ENCODE measurements around the gene SSR4.
A peak's percentile ranks its signal among the peaks of the same experiment; 100 is the strongest.

Gene SSR4

DNA sequence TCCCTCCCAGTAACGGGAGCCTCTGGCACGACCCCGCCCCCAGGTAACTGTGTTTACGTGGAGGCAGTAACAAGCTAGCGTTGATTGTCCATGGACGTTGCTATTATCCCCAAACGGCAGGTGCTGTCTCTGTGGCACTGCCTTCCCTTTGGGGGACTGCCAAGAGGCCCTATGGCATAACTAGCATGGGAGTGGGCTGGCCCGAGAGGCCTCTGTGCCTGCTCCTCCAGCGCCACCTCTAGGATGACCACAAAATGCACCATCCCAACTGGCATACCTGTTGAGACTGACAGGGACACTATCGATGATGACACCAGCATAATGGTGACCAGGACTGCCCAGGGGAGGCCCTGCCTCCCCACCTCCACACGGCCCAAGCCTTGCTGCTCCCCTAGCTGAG, 12.2 kb upstream of the SSR4 start:
- DNase-seq, result peak; percentile 98

- DNase-seq, result no peak
Measured at GRCh38 chrX:153782871-153783270, 11.6 kb upstream of the SSR4 start.

DNA sequence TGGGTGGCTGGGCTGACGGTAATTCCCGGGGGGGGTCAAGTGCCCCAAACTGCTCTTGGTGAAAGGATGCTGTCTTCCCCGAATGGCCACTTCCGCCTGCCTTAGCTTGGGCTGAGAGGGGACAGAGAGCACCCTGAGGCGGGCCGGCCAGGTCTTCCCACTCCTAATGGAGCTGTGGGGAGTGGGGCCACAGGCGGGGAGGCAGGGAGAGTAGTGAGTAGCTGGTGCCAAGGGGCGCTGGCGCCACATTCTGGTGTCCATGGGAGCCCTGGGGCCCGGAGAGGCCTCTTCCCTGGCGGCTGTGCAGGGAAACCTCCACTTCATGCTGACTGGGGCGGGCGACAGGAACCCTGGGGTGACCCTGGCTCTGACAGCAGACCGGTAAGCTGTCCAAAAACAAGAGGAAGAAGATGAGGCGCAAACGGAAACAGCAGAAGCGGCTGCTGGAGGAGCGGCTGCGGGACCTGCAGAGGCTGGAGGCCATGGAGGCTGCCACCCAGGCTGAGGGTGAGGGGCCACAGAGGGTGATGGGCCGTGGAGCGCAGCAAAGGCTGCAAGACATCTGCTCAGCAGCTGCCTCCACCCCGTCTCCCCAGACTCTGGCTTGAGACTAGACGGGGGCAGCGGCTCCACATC, 11.0 kb upstream of the SSR4 start:
- no peak for DNase-seq

GRCh38 chrX:153784325-153784967, 10.0 kb upstream of the SSR4 start:
- DNase-seq, result no peak

DNA sequence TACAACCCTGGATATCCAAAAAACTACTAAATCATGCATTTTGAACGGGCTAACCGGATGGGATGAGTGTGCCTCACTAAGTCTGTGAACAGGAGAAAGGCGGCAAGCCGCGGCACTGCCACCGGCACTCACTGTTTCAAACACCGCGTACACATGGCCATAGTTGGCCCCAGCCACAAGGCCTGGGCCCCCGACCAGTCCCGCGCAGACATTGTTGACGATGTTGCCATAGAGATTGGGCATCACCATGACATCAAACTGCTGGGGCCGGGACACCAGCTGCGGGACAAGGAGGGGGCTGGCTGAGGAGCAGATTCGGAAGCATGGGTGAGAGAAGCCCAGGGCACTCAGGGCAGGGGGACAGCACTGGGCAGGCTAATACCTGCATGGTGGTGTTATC, 7.8 kb upstream of the SSR4 start:
- no peak for DNase-seq

DNA sequence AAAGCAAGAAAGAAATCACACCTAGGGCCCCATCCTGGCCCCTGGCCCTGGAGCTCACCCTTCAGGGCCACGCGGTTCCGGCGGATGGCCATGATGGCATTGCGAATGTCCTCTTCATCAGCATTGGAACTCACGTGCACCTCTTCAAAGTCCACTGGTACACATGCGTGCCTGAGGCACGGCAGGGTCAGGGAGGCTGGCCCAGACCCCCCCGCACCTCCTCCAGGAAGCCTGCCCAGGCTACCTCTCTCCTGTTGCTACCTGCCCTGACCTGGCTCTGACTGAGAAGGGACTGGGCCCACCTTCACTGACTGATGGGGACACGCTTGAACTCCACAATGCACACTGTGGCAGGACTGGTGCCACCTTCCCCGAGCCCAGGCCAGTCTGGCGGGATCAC, 4.8 kb upstream of the SSR4 start:
- no peak for DNase-seq

DNA sequence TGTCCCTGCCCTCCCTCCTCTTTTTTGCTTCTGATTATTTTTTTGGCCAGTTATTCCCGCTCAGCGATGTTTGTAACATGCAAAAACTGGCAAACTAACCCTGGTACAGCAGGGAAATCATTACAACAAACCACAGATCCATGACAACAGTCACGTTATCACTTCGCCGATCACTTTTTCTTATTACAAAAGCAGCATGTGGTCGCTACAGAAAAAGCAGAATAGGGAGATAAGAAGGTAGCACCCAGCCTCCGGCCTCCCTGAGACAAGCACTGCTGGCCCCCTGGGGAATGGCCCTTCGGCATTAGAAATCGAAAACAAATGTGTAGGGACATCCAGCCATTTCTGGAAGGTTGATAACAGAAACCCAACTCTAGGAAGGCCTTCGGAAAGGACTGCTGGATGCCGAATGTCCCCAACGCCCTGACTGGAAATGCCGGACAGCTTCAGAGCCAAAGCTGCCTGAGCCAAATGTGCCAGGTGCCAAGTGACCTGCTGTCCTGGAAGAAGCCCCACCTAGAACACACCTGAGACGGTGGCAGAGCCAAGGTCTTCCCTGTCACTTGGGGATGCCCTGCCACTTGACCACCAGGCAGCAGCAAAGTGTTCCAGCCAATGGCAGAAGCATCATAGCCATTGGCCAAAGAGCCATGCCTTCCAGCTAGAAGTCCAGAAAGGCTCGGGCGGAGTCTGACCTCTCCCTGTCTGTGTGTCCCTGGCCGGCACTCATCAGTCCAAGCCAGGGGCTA, 3.2 kb upstream of the SSR4 start:
- DNase-seq, result no peak

GRCh38 chrX:153792368-153792767, 2.1 kb upstream of the SSR4 start:
- no peak for DNase-seq

DNA sequence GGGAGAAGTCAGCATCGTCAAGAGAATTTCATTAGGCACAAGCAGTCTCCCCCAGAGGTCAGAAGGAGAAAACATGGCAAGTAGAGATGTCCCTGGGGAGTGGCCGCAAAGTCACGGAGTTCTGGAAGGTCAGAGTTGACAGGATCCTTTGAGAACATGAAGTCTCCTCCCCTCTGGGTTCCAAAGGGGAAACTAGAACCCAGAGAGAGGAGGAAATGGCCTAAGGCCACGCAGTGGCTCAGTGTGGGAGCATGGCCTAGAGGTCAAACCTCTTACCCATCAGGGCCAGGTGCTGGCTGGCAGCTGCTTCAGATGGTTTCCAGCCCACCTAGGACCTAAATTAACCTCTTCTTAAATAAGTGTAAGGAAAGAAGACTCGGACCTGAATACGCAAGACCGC, 1.2 kb upstream of the SSR4 start:
- DNase-seq, result no peak

DNA sequence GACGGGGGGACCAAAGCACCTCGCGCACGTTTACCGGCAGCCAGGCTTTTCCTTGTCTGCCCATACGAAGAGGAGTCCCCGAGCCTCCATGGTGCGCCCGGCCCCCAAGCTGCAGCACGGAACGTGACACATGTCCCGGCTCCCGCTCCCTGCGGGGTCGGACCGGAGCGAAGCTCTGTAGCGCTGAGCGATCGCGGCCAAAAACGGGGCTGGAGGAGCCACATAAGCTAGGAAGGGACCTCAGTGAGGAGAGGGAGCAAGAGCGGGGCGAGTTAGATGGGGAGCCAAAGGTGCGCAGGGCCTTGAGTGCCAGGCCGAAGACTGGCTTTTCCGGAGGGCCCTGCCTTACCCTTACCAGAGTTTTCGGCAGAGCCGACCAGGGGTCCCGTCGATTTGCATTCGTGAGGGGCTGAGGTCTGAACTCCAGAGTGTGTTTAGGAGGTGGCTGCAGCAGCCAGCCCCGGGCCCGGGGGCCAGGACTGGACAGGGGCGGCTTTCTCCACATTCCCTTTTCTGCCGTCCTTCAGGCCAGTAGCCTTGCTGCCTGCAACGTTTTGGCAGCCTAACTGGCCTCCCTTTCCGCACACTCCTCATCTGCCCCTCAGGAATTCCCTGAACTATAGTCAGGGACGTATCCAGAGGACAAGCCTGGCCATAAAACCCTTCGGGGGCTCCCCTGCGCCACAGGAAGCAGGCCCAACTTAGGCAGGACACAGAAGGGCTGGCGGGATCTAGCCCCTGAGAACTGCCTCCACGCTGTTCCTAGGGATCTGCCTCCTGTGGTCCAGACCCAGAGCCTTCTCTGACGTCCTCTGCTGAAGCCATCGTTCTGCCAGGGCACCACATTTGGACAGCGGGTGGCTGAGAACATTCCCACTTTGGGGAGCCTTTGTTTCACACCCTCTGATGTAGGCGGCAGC, 689 bp downstream of the SSR4 start:
- DNase-seq, result no peak

DNA sequence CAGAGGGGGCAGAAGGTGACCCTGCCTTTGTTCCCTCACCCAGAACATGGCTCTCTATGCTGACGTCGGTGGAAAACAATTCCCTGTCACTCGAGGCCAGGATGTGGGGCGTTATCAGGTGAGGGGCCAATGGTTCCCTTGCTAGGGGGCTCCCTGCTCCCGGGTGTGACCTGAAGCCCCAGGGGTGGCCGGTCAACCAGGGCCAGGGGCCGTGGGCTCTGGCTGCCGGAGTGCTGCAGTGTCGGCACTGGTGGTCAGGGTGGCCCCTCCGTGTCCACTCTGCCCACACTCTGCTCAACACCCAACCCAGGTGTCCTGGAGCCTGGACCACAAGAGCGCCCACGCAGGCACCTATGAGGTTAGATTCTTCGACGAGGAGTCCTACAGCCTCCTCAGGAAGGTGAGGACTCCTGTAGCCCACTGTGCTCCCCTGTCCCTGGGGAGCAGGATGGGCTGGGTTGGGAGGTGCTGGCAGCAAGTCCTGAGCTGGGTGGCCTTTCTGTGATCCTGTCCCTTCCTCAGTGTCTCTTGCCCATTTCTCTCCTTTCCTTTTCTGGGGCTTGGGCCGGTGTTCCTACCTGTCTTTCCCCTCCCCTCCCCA, 3.0 kb downstream of the SSR4 start:
- DNase-seq, result no peak

- no peak for DNase-seq
Measured at GRCh38 chrX:153799326-153799725, 4.9 kb downstream of the SSR4 start.

DNA sequence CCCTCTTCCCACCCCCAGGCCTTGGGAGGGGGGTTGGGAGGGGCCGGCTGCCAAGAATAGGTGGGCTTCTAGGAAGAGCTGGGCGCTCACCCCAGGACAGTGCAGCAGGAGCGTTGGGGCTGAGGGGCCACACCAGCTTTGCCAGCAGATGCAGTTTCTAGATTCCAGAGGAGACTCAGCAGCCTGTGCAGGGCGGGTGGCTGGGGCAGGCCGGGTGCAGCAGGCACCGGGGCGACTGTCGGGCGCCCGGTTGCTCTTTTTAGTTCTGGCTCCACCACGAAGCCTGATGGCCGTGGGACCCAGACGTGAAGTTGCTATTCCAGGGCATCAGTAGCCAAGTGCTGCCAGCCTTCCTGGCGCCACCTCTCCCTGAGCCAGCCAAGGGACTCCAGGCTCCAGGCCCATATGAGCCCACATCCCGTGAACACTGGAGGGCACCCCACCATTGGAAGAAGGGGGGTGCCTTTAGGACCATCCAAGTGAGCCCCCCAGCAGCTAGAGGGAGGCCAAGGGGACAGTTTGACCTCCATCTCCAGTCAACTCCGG, 5.8 kb downstream of the SSR4 start:
- DNase-seq, result no peak

GRCh38 chrX:153800746-153801145, 6.3 kb downstream of the SSR4 start:
- DNase-seq, result no peak

DNA sequence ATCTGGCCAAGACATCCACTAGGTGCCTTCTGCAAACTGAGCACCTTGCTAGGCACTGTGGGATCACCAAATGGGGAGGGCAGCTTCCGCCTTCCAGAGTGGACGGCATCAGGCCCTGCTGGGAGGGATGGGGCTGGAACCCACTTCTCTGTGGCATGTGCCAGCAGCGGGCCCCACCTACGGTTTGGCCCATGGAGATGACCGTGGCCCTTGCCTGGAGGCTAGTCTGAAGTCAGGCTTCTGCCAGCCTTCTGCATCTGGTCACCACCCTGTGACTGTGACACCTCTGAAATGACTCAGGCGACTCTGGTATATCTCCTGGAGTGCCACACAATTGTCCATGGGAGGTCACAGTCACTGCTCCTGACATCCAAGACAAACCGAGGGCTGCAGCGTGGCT, 7.2 kb downstream of the SSR4 start:
- no peak for DNase-seq

DNA sequence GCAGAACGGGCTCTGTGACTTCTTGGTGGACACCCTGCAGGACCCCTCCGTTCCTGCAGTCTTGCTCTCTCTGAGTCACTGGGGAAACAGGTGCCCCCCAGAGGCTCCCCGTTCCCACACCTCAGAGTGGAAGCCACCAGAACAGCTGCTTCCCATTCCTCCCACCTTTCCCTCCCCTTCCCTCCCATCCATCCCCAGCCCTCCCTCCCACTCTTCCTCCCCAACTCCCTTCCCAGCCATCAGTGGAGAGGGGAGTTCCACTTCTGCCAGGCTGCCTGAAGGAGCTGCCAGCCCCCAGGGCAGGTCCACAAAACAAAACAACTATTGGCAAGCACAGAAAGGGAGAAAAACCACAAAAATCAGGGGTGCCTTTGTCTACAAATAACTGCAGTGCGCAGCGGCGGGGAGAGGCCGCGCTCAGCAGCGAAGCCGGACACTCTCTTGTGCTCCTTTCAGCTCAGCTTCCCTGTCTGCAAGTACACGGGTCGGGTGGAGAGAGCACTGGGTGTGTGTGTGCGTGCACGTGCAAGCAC, 8.1 kb downstream of the SSR4 start:
- DNase-seq, result no peak

- DNase-seq, result no peak
Measured at GRCh38 chrX:153803211-153804099, 9.0 kb downstream of the SSR4 start.

DNA sequence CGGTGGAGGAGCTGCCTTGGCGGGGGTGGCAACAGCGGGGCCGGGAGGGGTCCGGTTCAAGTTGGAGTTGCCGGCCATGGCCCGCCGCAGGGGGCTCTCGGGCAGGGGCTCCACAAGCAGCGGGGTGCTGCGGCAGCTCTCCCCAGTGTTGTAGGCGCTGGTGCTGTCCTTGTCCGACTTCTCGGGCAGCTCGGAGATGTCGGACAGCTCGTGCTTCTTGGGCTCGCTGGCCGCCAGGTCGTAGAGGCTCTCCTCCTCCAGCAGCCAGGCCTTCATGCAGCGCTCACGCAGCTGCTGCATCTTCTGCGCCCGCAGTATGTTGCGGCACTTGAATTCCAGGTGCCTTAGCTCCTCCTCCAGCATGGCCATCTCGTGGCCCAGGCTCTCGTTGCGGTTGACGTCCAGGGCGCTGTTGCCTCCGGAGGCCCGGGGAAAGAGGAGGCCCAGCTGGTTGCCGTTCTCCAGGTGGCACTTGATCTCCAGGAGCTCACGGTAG, 9.7 kb downstream of the SSR4 start:
- no peak for DNase-seq

GRCh38 chrX:153804621-153805020, 10.2 kb downstream of the SSR4 start:
- DNase-seq, result no peak

- DNase-seq, result no peak
Measured at GRCh38 chrX:153805436-153805835, 11.0 kb downstream of the SSR4 start.

- no peak for DNase-seq
Measured at GRCh38 chrX:153806999-153807575, 12.6 kb downstream of the SSR4 start.
